ENCODE results near the gene SDSL.

SDSL gene

DNA sequence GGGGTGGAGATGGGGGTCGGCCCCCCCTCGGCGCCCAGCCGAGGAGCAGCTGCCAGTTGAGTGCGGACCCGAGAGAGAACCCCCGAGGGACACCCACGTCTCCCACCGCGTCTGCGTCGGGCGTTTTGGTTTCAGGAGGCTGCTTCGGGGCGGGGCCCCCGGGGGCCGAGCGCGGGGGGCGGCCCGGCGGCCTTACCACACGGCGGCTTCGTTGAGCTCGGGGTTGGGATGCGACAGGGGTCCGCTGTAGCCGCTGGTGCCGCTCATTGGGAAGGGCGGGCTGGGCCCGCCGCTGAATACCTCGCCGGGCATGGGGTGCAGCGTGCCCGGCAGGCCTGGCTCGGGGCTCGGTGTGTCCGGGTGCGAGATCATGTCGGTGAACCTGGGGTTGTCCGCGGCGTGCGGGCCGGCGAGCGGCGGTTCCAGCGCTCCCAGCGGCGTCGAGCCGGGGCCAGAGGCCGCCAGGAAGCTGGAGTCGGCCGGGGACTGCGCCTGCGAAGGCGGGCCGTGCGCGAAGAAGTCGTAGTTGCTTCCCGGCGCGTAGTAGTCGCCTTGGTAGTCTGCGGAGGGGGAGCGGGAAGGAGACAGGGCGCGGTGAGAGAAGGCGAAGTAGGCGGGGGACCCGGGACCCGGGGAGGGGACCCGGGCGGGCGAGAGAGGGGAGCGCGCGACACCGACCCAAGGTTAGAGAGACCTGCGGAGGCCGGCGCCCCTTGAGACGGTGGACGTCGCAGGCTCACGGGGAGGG lies 41.0 kb downstream of the SDSL start:
- TF ChIP-seq CTCF (IDR thresholded peaks at IDR 0.05; ENCODE audit: insufficient read depth, low read length, poor library complexity, severe bottlenecking): no peak
- H3K4me3 ChIP-seq (replicated peaks; ENCODE audit: low read depth, low read length): no peak overlapping the region
- no peak for DNase-seq (ENCODE audit: extremely low read depth, insufficient read length)
- peaks cover 5% of the 10 kb centered on the region; the same call in 1 of the 2 replicates for H3K27me3 ChIP-seq (replicated peaks; ENCODE audit: control insufficient read depth, insufficient read depth, low read length)
- no peaks in the 10 kb centered on the region for H3K36me3 ChIP-seq (ENCODE audit: control insufficient read depth, insufficient read depth, low read length)

DNA sequence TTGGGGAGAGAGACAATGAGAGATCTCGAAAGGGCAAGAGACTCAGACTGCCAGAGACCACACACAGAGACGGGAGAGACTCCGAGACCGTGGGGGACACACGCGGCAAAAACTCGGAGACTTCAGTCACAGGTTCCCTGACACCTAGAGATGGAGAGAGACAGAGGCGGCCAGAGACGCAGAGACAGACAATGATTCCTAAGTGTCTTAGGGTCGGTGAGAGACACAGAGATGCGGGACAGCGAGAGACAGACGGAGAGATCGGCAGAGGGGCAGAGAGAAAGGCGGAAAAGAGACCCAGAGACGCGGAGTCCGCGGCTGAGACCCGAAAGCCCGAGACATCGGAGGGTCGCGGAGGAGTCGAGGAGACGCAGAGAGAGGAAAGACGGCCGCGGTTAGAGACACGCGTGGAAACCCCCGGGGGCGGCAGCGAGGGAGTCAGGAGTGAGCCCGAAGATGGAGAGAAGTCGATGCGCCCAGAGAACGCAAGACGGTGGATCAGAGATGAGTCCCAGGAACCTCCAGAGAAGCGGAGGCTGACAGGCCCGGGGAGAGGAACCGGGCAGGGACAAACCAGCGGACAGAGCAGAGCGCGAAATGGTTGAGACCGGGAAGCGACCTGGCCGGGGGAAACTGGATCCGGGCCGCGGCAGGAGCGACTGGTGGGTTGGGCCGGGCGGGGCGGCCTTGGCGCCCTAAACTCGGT lies 41.7 kb downstream of the SDSL start:
- peaks cover 5% of the 10 kb centered on the region; the same call in 1 of the 2 replicates for H3K27me3 ChIP-seq (replicated peaks; ENCODE audit: control insufficient read depth, insufficient read depth, low read length)
- H3K4me3 ChIP-seq (replicated peaks; ENCODE audit: low read depth, low read length): no peak overlapping the region
- TF ChIP-seq CTCF (IDR thresholded peaks at IDR 0.05; ENCODE audit: insufficient read depth, low read length, poor library complexity, severe bottlenecking): no peak
- no peak for DNase-seq (ENCODE audit: extremely low read depth, insufficient read length)
- H3K36me3 ChIP-seq (ENCODE audit: control insufficient read depth, insufficient read depth, low read length): no peaks in the 10 kb centered on the region

GRCh38 chr12:113464452-113464775 lies 42.2 kb downstream of the SDSL start:
- DNase-seq (ENCODE audit: extremely low read depth, insufficient read length): no peak
- no peak for TF ChIP-seq CTCF (IDR thresholded peaks at IDR 0.05; ENCODE audit: insufficient read depth, low read length, poor library complexity, severe bottlenecking)
- Histone ChIP-seq H3K36me3 (ENCODE audit: control insufficient read depth, insufficient read depth, low read length) (no peaks in the 10 kb centered on the region), H3K4me3 (replicated peaks; ENCODE audit: low read depth, low read length) (no peak overlapping the region), H3K27me3 (replicated peaks; ENCODE audit: control insufficient read depth, insufficient read depth, low read length) (peaks cover 5% of the 10 kb centered on the region; the same call in 1 of the 2 replicates)

DNA sequence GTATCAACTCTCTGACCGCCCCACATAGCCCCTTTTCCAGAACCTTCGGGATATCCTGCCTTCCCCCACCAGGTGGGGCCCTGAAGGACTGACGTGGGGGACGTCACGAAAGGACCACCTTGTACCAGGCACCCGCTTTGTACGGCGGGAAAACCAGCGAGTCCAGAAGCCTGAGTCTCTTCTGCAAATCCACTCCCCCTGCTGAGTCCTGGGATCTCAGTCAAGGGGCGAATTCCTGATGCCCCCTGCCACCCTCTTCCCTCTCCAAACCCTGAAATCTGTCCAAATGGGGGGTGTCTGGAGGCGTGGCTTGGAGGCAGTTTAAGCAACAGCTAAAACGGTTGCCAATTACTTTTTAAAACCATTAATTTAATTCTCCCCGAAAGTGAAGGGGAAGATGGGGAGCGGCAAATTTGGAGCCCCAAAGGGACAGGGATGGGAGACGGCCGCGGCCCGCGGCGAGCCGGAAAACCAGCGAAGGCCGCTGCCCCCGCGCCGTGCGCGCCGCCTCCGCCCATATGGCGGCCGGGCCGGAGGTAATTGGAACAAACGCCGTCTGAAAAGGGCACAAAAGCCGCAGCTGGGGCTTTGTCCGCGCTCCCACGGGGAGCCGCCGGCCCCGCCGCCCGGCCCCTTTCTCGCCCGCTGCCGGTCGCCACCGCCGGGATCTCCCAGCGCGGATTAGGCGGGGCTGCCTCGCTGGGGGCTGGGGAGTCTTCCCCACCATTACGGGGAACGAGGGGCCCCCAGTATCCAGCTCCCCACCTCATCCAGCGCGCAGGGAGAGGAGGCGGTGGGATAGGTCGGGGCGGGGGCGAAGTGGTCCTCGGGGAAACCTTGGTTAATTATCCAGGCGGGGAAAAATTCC lies 42.9 kb downstream of the SDSL start:
- Histone ChIP-seq H3K27me3 (replicated peaks; ENCODE audit: control insufficient read depth, insufficient read depth, low read length) (peaks cover 5% of the 10 kb centered on the region; the same call in 1 of the 2 replicates), H3K36me3 (ENCODE audit: control insufficient read depth, insufficient read depth, low read length) (no peaks in the 10 kb centered on the region), H3K4me3 (replicated peaks; ENCODE audit: low read depth, low read length) (no peak overlapping the region)
- no peak for DNase-seq (ENCODE audit: extremely low read depth, insufficient read length)
- no peak for TF ChIP-seq CTCF (IDR thresholded peaks at IDR 0.05; ENCODE audit: insufficient read depth, low read length, poor library complexity, severe bottlenecking)

DNA sequence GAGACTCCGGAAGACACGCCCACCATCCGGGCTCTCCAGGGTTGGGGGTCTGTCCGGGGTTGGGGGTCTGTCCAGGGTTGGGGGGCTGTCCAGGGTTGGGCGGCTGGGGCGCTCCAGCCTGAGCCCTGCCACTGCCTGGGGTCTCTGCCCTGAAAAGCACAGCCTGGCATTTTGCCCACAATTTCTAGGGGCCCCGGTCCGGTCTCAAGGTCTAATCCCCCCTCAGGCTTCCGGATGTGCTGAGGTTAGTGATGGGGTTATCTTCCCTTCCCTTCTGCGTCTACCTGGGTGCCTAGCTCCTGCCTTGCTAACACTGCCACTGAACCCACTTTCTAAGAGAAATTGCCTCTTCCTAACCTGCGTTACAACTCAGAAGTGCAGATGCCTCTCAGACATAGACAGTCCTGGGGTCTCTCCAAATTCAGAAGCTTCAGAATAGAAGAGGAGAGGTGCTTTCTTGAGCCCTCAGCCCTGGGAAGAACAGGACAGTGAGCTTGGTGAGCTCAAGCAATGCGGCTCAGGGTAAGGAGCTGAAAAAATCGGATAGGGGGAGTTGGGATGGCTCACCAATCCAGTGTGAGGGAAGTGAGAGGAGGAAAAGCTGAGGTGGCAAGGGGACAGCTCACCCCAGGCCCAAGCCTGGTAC lies 43.8 kb downstream of the SDSL start:
- H3K4me3 ChIP-seq (replicated peaks; ENCODE audit: low read depth, low read length): no peak overlapping the region
- DNase-seq (ENCODE audit: extremely low read depth, insufficient read length): no peak
- H3K27me3 ChIP-seq (replicated peaks; ENCODE audit: control insufficient read depth, insufficient read depth, low read length): peaks cover 7% of the 10 kb centered on the region; the same call in 1 of the 2 replicates
- no peak for TF ChIP-seq CTCF (IDR thresholded peaks at IDR 0.05; ENCODE audit: insufficient read depth, low read length, poor library complexity, severe bottlenecking)
- no peaks in the 10 kb centered on the region for H3K36me3 ChIP-seq (ENCODE audit: control insufficient read depth, insufficient read depth, low read length)
